ENCODE results near the gene KRT17. TPM values are rescaled to one million over a fixed set of nuclear protein-coding genes. Genes with fewer than 3 reads are reported as not detected.
"Not testable (repeated sequence)": the region's sequence is repeated elsewhere in the genome, so short reads cannot be mapped to it uniquely, and the experiment has no call there.

The KRT17 gene
- total RNA-seq, 2 experiments from 2014 or later: not detected

GRCh38 chr17:41651625-41652460 lies 27.5 kb upstream of the KRT17 start:
- Mint-ChIP-seq H3K9me3 (no peaks in the 10 kb centered on the region), H3K27me3 (peaks cover 2% of the 10 kb centered on the region), H3K27ac (no peak overlapping the region), H3K36me3 (ENCODE audit: low read depth) (no peaks in the 10 kb centered on the region), H3K4me3 (peak overlapping the region; percentile 1), H3K4me1 (peaks cover 11% of the 10 kb centered on the region)
- POLR2A ChIA-PET: interaction anchor here (2.0 kb wide), 1 partner anchor 38 kb away, joined by 6 read pairs; no protein-coding TSS in a partner anchor
- no peak for DNase-seq
- CTCF ChIA-PET: interaction anchor here (1.1 to 11.7 kb wide), 2 partner anchors 12 to 102 kb away, joined by 3 to 330 read pairs; no protein-coding TSS in a partner anchor

- Mint-ChIP-seq H3K9me3 (no peaks in the 10 kb centered on the region), H3K27ac (no peak overlapping the region), H3K4me1 (peaks cover 11% of the 10 kb centered on the region), H3K36me3 (ENCODE audit: low read depth) (no peaks in the 10 kb centered on the region), H3K4me3 (no peak overlapping the region), H3K27me3 (peaks cover under 1% of the 10 kb centered on the region)
- DNase-seq: no peak
- CTCF ChIA-PET: interaction anchor here (0.9 to 11.7 kb wide), 5 partner anchors 11 to 102 kb away, joined by 3 to 330 read pairs (median 3); no protein-coding TSS in a partner anchor
- POLR2A ChIA-PET: interaction anchor here (0.9 to 1.4 kb wide), 2 partner anchors 12 to 14 kb away, joined by 5 to 7 read pairs; no protein-coding TSS in a partner anchor
Observed at GRCh38 chr17:41650794-41651624, 26.6 kb upstream of the KRT17 start.

- Mint-ChIP-seq H3K27me3 (peaks cover 8% of the 10 kb centered on the region), H3K27ac (no peak overlapping the region), H3K36me3 (ENCODE audit: low read depth) (no peaks in the 10 kb centered on the region), H3K4me3 (no peak overlapping the region), H3K4me1 (peaks cover 11% of the 10 kb centered on the region), H3K9me3 (no peaks in the 10 kb centered on the region)
- DNase-seq: no peak
- CTCF ChIA-PET: interaction anchor here (0.9 to 11.7 kb wide), 7 partner anchors 10 to 101 kb away, joined by 3 to 330 read pairs (median 9); partner anchors contain the start of genes EIF1 and KRT9
- POLR2A ChIA-PET: interaction anchor here (1.4 to 3.0 kb wide), 2 partner anchors 13 to 16 kb away, joined by 5 to 13 read pairs; no protein-coding TSS in a partner anchor
Observed at GRCh38 chr17:41649923-41650519, 25.6 kb upstream of the KRT17 start.

DNA sequence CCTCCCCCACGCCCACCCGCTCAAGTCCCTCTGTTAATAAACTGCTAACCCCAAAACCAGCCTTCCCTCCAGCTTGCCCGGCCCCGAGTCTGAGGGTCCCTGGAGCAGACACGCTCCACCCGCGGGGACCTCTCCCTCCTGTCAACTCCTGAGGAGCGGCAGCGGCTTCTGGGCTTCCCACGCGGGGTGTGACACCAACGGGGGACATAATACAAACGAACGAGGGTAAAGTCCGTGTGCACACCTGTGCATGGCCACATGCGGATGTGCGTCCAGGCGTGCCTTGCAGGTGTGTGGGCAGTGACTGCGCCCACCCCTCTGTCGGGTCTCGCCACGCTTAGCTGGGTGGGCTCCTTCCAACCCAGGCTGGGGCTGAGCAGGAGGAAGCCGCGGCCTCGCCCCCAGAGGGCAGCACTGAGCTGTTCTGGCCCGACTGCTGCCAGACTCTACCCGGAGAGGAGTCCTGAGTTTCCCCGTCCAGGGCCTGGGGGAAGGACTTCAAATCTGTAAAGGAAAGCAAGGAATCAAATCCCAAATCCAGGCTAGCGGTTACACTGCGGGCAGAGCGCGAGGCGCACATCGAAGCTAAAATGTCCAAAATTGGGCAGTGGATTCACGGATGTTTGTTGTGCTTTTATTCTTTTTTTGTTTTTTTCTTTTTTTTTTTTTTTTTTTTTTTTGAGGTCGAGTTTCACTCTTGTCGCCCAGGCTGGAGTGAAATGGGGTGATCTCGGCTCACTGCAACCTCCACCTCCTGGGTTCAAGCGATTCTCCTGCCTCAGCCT lies 24.2 kb upstream of the KRT17 start:
- H3K9me3 Mint-ChIP-seq: no peaks in the 10 kb centered on the region
- DNase-seq: peak; percentile 85
- no peaks in the 10 kb centered on the region for H3K36me3 Mint-ChIP-seq (ENCODE audit: low read depth)
- peak overlapping the region; percentile 9 for H3K27ac Mint-ChIP-seq
- H3K4me1 Mint-ChIP-seq: peaks cover 11% of the 10 kb centered on the region
- H3K4me3 Mint-ChIP-seq: peak overlapping the region; percentile 52
- CTCF ChIA-PET: interaction anchor here (0.6 to 11.7 kb wide), 45 partner anchors 9 to 1901 kb away, joined by 3 to 330 read pairs (median 4); partner anchors contain the start of genes EIF1, KLHL11, KRT36 and KRT9
- peaks cover 8% of the 10 kb centered on the region for H3K27me3 Mint-ChIP-seq
- POLR2A ChIA-PET: interaction anchor here (0.8 to 3.0 kb wide), 9 partner anchors 14 to 843 kb away, joined by 3 to 13 read pairs (median 4); partner anchors contain the start of gene EIF1

- Mint-ChIP-seq H3K36me3 (ENCODE audit: low read depth) (no peaks in the 10 kb centered on the region), H3K4me1 (peaks cover 11% of the 10 kb centered on the region), H3K27ac (no peak overlapping the region), H3K9me3 (no peaks in the 10 kb centered on the region), H3K4me3 (peak overlapping the region; percentile 52), H3K27me3 (peaks cover 8% of the 10 kb centered on the region)
- POLR2A ChIA-PET: interaction anchor here (1.0 to 3.0 kb wide), 8 partner anchors 15 to 842 kb away, joined by 3 to 13 read pairs (median 4); partner anchors contain the start of gene EIF1
- CTCF ChIA-PET: interaction anchor here (0.6 to 11.7 kb wide), 28 partner anchors 8 to 1902 kb away, joined by 3 to 330 read pairs (median 5); partner anchors contain the start of genes EIF1 and KRT9
- DNase-seq: peak; percentile 87
Observed at GRCh38 chr17:41647940-41648410, 23.6 kb upstream of the KRT17 start.

- CTCF ChIA-PET: interaction anchor here (1.8 to 11.7 kb wide), 7 partner anchors 10 to 315 kb away, joined by 4 to 330 read pairs (median 14); partner anchors contain the start of gene EIF1
- Mint-ChIP-seq H3K27ac (no peak overlapping the region), H3K4me1 (peaks cover 11% of the 10 kb centered on the region), H3K4me3 (no peak overlapping the region), H3K9me3 (no peaks in the 10 kb centered on the region), H3K36me3 (ENCODE audit: low read depth) (no peaks in the 10 kb centered on the region), H3K27me3 (peaks cover 8% of the 10 kb centered on the region)
- POLR2A ChIA-PET: interaction anchor here (1.6 to 3.0 kb wide), 4 partner anchors 17 to 41 kb away, joined by 4 to 13 read pairs (median 9); partner anchors contain the start of gene EIF1
- no peak for DNase-seq
Observed at GRCh38 chr17:41647038-41647813, 22.9 kb upstream of the KRT17 start.

GRCh38 chr17:41642252-41643156 lies 18.1 kb upstream of the KRT17 start:
- Mint-ChIP-seq H3K9me3 (no peaks in the 10 kb centered on the region), H3K4me3 (no peak overlapping the region), H3K27me3 (peaks cover 8% of the 10 kb centered on the region), H3K27ac (no peak overlapping the region), H3K36me3 (ENCODE audit: low read depth) (no peaks in the 10 kb centered on the region), H3K4me1 (no peaks in the 10 kb centered on the region)
- ChIA-PET POLR2A (interaction anchor here (1.1 kb wide), 1 partner anchor 46 kb away, joined by 3 read pairs; the partner anchor contains the start of gene EIF1), CTCF (no interaction called here)
- DNase-seq: no peak

- H3K27me3 Mint-ChIP-seq; H3K36me3 Mint-ChIP-seq (ENCODE audit: low read depth); H3K27ac Mint-ChIP-seq; H3K4me3 Mint-ChIP-seq; POLR2A ChIA-PET; H3K4me1 Mint-ChIP-seq; H3K9me3 Mint-ChIP-seq; DNase-seq: not testable (repeated sequence)
- CTCF ChIA-PET: interaction anchor here (1.7 to 2.1 kb wide), 2 partner anchors 8 to 92 kb away, joined by 5 to 10 read pairs; no protein-coding TSS in a partner anchor
Observed at GRCh38 chr17:41640596-41640995, 16.2 kb upstream of the KRT17 start.

GRCh38 chr17:41639492-41640473 lies 15.4 kb upstream of the KRT17 start:
- Mint-ChIP-seq H3K27ac (no peak overlapping the region), H3K9me3 (no peaks in the 10 kb centered on the region), H3K4me3 (no peak overlapping the region), H3K27me3 (no peaks in the 10 kb centered on the region), H3K4me1 (no peaks in the 10 kb centered on the region), H3K36me3 (ENCODE audit: low read depth) (no peaks in the 10 kb centered on the region)
- ChIA-PET CTCF (interaction anchor here (0.6 to 2.1 kb wide), 3 partner anchors 9 to 91 kb away, joined by 3 to 10 read pairs (median 5); no protein-coding TSS in a partner anchor), POLR2A (no interaction called here)
- DNase-seq: no peak
